Measurements from ENCODE around the gene ARHGEF9. TPM values are rescaled to one million over a fixed set of nuclear protein-coding genes. Genes with fewer than 3 reads are reported as not detected.

ARHGEF9 gene
- total RNA-seq, 1 donor from 2014 or later = 30.2 TPM

DNA sequence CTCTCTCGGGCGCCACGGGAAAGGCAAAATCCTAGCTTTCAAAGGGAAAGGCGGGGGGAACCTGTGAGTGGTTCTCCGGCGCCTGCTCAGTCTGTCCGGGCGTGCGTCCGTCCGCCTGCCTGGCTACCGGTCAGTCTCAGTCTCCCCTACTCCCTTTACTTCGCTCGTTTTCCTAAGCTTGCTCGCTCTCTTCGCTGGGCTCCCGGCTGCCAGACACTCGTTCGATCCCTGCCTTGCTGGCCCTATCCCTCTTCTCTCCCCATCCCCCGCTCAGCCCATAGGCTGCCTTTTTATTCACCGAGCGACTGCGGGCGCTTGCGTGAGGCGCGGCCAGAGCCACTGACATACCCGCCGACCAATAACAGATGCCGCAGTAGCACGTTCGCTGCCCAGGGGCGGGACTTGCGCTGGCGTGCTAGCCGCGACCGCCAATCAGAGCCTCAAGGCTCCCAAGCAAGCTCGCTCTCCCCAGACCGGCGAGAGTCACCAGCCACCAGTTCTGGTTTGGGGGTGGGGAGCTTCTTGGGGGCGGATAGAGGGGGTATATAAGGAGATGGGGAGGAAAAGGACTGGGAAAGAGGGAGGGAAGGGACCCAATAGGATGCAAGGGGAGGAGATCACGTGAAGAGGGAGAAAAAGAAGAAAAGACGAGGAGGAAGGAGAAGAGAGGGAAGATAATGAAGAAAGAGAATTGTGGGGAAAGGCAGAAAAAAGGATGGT lies 30.0 kb downstream of the ARHGEF9 start:
- peak overlapping the region; percentile 92 for H3K4me3 Mint-ChIP-seq
- H3K27me3 Mint-ChIP-seq (ENCODE audit: low read depth) = no peaks in the 10 kb centered on the region

DNA sequence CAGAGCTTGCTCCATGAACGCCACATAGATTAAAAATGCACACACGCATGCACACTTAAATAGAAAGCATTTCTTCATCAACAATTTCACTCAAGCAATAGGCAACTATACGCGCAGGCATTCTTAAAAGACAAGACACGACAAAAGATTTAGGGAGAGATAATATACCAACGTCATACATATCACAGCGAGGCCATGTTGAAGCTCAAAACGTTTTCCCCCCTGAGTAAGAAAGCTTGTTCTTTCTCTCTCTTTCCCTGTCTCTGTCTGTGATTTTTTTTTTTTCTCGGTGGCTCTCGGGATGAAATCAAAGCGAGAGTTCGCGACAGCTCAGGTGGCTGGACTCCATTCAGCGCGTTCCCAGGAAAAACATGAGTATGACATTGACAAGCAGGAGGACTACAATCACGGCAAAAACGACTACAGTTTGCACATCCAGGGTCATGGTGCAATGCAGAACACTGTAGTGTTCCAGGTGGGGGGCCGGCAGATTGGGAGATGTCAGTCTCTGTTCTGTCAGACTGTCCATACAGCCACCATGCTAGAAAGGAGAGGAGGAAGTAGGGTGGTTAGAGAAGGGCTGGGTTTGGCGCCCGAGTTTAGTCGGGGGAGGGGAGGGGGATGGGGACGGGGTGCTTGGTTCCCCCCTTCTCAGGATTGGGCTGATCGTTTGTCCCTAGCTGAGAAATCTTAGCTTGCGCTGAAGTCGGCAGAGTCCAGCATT lies 30.7 kb downstream of the ARHGEF9 start:
- TF ChIP-seq, protein P1, sequence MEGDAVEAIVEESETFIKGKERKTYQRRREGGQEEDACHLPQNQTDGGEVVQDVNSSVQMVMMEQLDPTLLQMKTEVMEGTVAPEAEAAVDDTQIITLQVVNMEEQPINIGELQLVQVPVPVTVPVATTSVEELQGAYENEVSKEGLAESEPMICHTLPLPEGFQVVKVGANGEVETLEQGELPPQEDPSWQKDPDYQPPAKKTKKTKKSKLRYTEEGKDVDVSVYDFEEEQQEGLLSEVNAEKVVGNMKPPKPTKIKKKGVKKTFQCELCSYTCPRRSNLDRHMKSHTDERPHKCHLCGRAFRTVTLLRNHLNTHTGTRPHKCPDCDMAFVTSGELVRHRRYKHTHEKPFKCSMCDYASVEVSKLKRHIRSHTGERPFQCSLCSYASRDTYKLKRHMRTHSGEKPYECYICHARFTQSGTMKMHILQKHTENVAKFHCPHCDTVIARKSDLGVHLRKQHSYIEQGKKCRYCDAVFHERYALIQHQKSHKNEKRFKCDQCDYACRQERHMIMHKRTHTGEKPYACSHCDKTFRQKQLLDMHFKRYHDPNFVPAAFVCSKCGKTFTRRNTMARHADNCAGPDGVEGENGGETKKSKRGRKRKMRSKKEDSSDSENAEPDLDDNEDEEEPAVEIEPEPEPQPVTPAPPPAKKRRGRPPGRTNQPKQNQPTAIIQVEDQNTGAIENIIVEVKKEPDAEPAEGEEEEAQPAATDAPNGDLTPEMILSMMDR (IDR thresholded peaks at IDR 0.05; ENCODE audit: unreplicated experiment) = no peak
- no peak for DNase-seq (ENCODE audit: low spot score in 2 of 2, unreplicated experiment in 2 of 2)
- Mint-ChIP-seq H3K4me1 (peaks cover 31% of the 10 kb centered on the region), H3K9me3 (peaks cover 21% of the 10 kb centered on the region), H3K27me3 (ENCODE audit: low read depth) (no peaks in the 10 kb centered on the region), H3K27ac (peak overlapping the region; percentile 97), H3K4me3 (peak overlapping the region; percentile 92), H3K36me3 (no peaks in the 10 kb centered on the region)

More for the DNA sequence above, 30.0 kb downstream of the ARHGEF9 start:
- Mint-ChIP-seq H3K9me3 (peaks cover 18% of the 10 kb centered on the region), H3K36me3 (no peaks in the 10 kb centered on the region), H3K27ac (peak overlapping the region; percentile 97), H3K4me1 (peaks cover 31% of the 10 kb centered on the region)
- TF ChIP-seq, protein P1 (IDR thresholded peaks at IDR 0.05; ENCODE audit: unreplicated experiment) = no peak
- peak; percentile 70 to 86 for DNase-seq (ENCODE audit: low spot score in 2 of 2, unreplicated experiment in 2 of 2)

DNA sequence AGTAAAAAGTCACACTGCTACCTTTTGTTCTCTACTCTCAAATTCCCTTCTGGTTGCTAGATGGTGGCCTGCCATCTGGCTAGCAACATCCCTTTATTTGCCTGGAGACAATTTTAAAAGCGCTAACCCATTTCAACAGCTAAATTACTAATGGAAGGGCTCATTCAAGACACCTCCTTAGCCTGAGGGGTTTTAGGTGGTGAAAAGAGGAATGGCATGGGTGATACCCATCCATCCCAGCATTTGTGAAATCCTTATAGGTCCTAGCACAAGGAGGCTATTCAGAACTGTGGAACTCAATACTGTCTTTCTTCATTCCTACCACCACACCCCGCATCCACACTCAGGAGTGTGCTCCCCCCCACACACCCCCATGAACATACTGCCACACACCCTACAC lies 33.5 kb downstream of the ARHGEF9 start:
- no peaks in the 10 kb centered on the region for H3K36me3 Mint-ChIP-seq
- no peak overlapping the region for H3K4me3 Mint-ChIP-seq
- H3K27ac Mint-ChIP-seq = peak overlapping the region; percentile 45
- DNase-seq (ENCODE audit: low spot score in 2 of 2, unreplicated experiment in 2 of 2) = no peak
- H3K4me1 Mint-ChIP-seq = peaks cover 39% of the 10 kb centered on the region
- peaks cover 20% of the 10 kb centered on the region for H3K9me3 Mint-ChIP-seq
- H3K27me3 Mint-ChIP-seq (ENCODE audit: low read depth) = no peaks in the 10 kb centered on the region
- TF ChIP-seq, protein P1 (IDR thresholded peaks at IDR 0.05; ENCODE audit: unreplicated experiment) = no peak

DNA sequence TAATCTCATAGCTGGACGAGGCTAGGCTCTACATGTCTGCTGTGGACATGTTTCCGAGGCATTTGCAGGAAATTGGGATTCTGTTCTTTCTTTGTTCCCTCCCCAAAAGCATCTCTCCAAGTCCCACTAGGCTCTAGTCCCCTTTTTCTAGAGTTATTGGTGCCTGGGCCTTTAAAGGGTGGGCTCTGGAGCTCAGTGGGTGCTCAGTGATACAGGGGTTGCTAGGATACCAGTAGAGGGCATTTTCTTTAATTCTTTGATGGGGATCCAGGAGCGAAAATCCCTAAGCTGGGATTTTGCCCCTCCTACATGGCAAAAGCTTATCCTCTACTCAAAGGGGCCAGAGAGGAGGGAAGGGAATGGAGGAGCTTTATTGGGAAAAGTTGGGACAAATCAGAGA lies 34.2 kb downstream of the ARHGEF9 start:
- peaks cover 39% of the 10 kb centered on the region for H3K4me1 Mint-ChIP-seq
- no peaks in the 10 kb centered on the region for H3K36me3 Mint-ChIP-seq
- peak overlapping the region; percentile 21 for H3K27ac Mint-ChIP-seq
- H3K9me3 Mint-ChIP-seq = peaks cover 20% of the 10 kb centered on the region
- DNase-seq (ENCODE audit: low spot score in 2 of 2, unreplicated experiment in 2 of 2) = no peak
- no peak overlapping the region for H3K4me3 Mint-ChIP-seq
- TF ChIP-seq, protein P1 (IDR thresholded peaks at IDR 0.05; ENCODE audit: unreplicated experiment) = no peak
- H3K27me3 Mint-ChIP-seq (ENCODE audit: low read depth) = no peaks in the 10 kb centered on the region

DNA sequence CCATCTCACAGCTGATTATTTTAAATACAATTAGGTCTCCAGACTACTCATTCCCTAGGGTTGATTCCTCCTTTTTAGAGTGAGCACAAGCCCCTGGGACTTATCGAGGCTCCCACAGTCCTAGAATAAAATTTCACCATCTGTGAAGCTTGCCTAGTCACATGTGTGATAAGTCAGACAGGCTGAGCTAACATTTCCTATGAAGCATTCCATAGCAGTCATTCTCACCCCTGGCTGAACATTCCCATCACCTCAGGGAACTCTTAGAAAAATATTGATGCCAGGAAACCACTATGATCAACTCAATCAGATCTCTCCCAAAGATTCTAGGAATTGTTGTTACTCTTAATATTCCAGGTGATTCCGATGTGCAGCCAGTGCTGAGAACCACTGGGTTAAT lies 37.7 kb downstream of the ARHGEF9 start:
- Mint-ChIP-seq H3K9me3 (peaks cover 26% of the 10 kb centered on the region), H3K27me3 (ENCODE audit: low read depth) (no peaks in the 10 kb centered on the region), H3K27ac (no peak overlapping the region), H3K36me3 (no peaks in the 10 kb centered on the region), H3K4me1 (peaks cover 21% of the 10 kb centered on the region), H3K4me3 (no peak overlapping the region)
- no peak for DNase-seq (ENCODE audit: low spot score in 2 of 2, unreplicated experiment in 2 of 2)
- TF ChIP-seq, protein P1 (IDR thresholded peaks at IDR 0.05; ENCODE audit: unreplicated experiment) = no peak

Data from mesothelial cell of epicardium (in vitro differentiated cells).